HepG2 (cell line): ENCODE measurements around the gene WDR59. TPM values are rescaled to one million over a fixed set of nuclear protein-coding genes. Genes with fewer than 3 reads are reported as not detected.

Source experiments
- ATAC-seq: fragments of 200-7000 bp; cut with Tn5 transposase; 3 replicates; pipeline ENCODE4 v1.9.1; 2020; ENCODE audit warnings: mild to moderate bottlenecking, moderate library complexity
- BruUV-seq: library from RNA; stranded (reverse); fragments of 400-500 nt; replicated peaks from 2 replicates; lab custom pipeline; 2021; lab: Mats Ljungman, UMichigan
- CTCF ChIA-PET: fragments of 300-600 bp; formaldehyde crosslinking; extraction: SDS; loops from one replicate; lab custom pipeline; 2021; ENCODE audit warnings: low total read pairs, inconsistent platforms, low intra/inter-chr PET ratio; lab: Yijun Ruan, JAX
- POLR2A ChIA-PET: fragments of 350-600 bp; sonication (Branson Sonifier 250); formaldehyde crosslinking; loops from one replicate; lab custom pipeline; 2020; ENCODE audit warnings: antibody characterized with exemption, inconsistent platforms; lab: Yijun Ruan, JAX
- DNase-seq: peaks from one replicate; pipeline ENCODE4 v3.0.0-alpha.2; 2015; ENCODE audit warnings: low spot score
- FAIRE-seq: peaks from 3 replicates; lab custom pipeline; 2011; peaks lifted over from hg19 to GRCh38; lab: Jason Lieb, UNC
- H2AFZ ChIP-seq: one replicate; pipeline ENCODE4 v1.6.1; 2011; ENCODE audit warnings: low read length, inconsistent platforms
- H3K27ac ChIP-seq: fragments of 300-600 bp; 3 replicates; pipeline ENCODE4 v1.8.0; 2011; ENCODE audit warnings: mixed run types, mild to moderate bottlenecking, mixed read lengths, low read length, inconsistent platforms; ENCODE audit not compliant: insufficient read depth; ENCODE audit errors: extremely low read length
- H3K27me3 ChIP-seq, 2 experiments: fragments of 200-600 bp in 1 of 2; 2 replicates in 1 of 2; 3 replicates in 1 of 2; pipeline versions ENCODE4 v1.6.0 to v1.8.0; 2011; ENCODE audit warnings: low read length in 2 of 2, mild to moderate bottlenecking in 2 of 2, moderate library complexity in 2 of 2, inconsistent platforms in 1 of 2; ENCODE audit not compliant: insufficient read depth in 2 of 2, control insufficient read depth in 1 of 2
- H3K36me3 ChIP-seq, 2 experiments: fragments of 200-600 bp in 1 of 2; replicated peaks in 1 of 2; 2 replicates in 1 of 2; 3 replicates in 1 of 2; pipeline versions ENCODE4 v1.5.1 to v1.8.0; 2011; ENCODE audit warnings: low read length in 2 of 2, inconsistent platforms in 1 of 2; ENCODE audit not compliant: insufficient read depth in 2 of 2, control insufficient read depth in 1 of 2
- H3K4me1 ChIP-seq: 2 replicates; pipeline ENCODE4 v1.5.1; 2012; ENCODE audit warnings: low read length, inconsistent platforms; ENCODE audit not compliant: insufficient read depth
- H3K4me2 ChIP-seq: 2 replicates; pipeline ENCODE4 v1.6.0; 2011; ENCODE audit warnings: low read depth, low read length, inconsistent platforms
- H3K4me3 ChIP-seq, 3 experiments: fragments of 200-600 bp in 1 of 3; sonication (generic), shearing (Covaris generic) in 1 of 3; replicated peaks in 1 of 3; 2 replicates each; pipeline ENCODE4 v1.5.1; 2011 to 2016; ENCODE audit warnings: low read length in 3 of 3, inconsistent platforms in 2 of 3, low read depth in 2 of 3, mild to moderate bottlenecking in 2 of 3, control low read depth in 1 of 3, mixed read lengths in 1 of 3; ENCODE audit not compliant: insufficient read depth in 1 of 3
- H3K79me2 ChIP-seq: one replicate; pipeline ENCODE4 v1.6.1; 2011; ENCODE audit warnings: low read length, inconsistent platforms; ENCODE audit not compliant: insufficient read depth
- H3K9ac ChIP-seq: 2 replicates; pipeline ENCODE4 v1.6.0; 2011; ENCODE audit warnings: mild to moderate bottlenecking, low read depth, low read length, inconsistent platforms; ENCODE audit not compliant: insufficient read depth
- H3K9me3 ChIP-seq: 2 replicates; pipeline ENCODE4 v1.5.1; 2012; ENCODE audit warnings: mild to moderate bottlenecking, low read length
- H4K20me1 ChIP-seq: 2 replicates; pipeline ENCODE4 v1.6.0; 2011; ENCODE audit warnings: inconsistent platforms, mild to moderate bottlenecking, low read length, moderate library complexity; ENCODE audit not compliant: insufficient read depth
- AGO1 ChIP-seq: fragments of 200-400 bp; formaldehyde crosslinking; IDR thresholded peaks from 2 replicates; pipeline ENCODE4 v1.6.1; 2017; ENCODE audit warnings: mild to moderate bottlenecking, low read depth, low read length, moderate library complexity; ENCODE audit not compliant: poor library complexity, severe bottlenecking
- EP300 ChIP-seq, 3 experiments: sonication (generic) in 1 of 3; formaldehyde crosslinking in 1 of 3; IDR thresholded peaks; 2 replicates each; pipeline versions ENCODE4 v1.5.1 to v1.6.1; 2011 to 2020; ENCODE audit warnings: low read depth in 2 of 3, low read length in 2 of 3, borderline replicate concordance in 1 of 3, improper control_type of control experiment in 1 of 3, mild to moderate bottlenecking in 1 of 3, missing genetic modification reagents in 1 of 3, moderate library complexity in 1 of 3
- FIP1L1 ChIP-seq: fragments of 200-400 bp; formaldehyde crosslinking; IDR thresholded peaks from 2 replicates; pipeline ENCODE4 v1.6.1; 2018; ENCODE audit warnings: low read depth, mild to moderate bottlenecking, low read length, moderate library complexity, borderline replicate concordance; ENCODE audit not compliant: insufficient read depth
- JARID2 ChIP-seq: sonication (generic); formaldehyde crosslinking; IDR thresholded peaks from 2 replicates; pipeline ENCODE4 v1.8.1; 2023; ENCODE audit warnings: missing genetic modification reagents, inconsistent platforms; ENCODE audit not compliant: insufficient replicate concordance
- JDP2 ChIP-seq: sonication (generic); formaldehyde crosslinking; IDR thresholded peaks from 2 replicates; pipeline ENCODE4 v1.8.1; 2022; ENCODE audit warnings: missing genetic modification reagents, borderline replicate concordance
- MBNL3 ChIP-seq: fragments of 250-450 bp; sonication (Bioruptor Pico); conservative IDR thresholded peaks from 2 replicates; pipeline ENCODE4 v1.8.0; 2022; ENCODE audit warnings: mild to moderate bottlenecking, inconsistent platforms
- RAD21 ChIP-seq: fragments of 450-650 bp; formaldehyde crosslinking; IDR thresholded peaks from 2 replicates; pipeline ENCODE4 v1.5.0; 2020; ENCODE audit warnings: mild to moderate bottlenecking
- RBFOX2 ChIP-seq: fragments of 200-400 bp; formaldehyde crosslinking; IDR thresholded peaks from 2 replicates; pipeline ENCODE4 v1.6.1; 2017; ENCODE audit warnings: low read depth, mild to moderate bottlenecking, low read length
- REPIN1 ChIP-seq: sonication (generic); formaldehyde crosslinking; IDR thresholded peaks from 2 replicates; pipeline ENCODE4 v1.8.0; 2022; ENCODE audit warnings: missing genetic modification reagents, low read depth, mild to moderate bottlenecking, borderline replicate concordance
- SMC3 ChIP-seq: IDR thresholded peaks from 2 replicates; pipeline ENCODE4 v1.6.1; 2011; ENCODE audit warnings: low read length, improper control_type of control experiment
- TARDBP ChIP-seq: sonication (generic); formaldehyde crosslinking; IDR thresholded peaks from 2 replicates; pipeline ENCODE4 v1.8.0; 2022; ENCODE audit warnings: mild to moderate bottlenecking, missing genetic modification reagents
- TOPORS ChIP-seq: sonication (generic); formaldehyde crosslinking; IDR thresholded peaks from 2 replicates; pipeline ENCODE4 v1.8.0; 2023; ENCODE audit warnings: mild to moderate bottlenecking, missing genetic modification reagents
- TRIM22 ChIP-seq: fragments of 450-650 bp; IDR thresholded peaks from 2 replicates; pipeline ENCODE4 v1.6.1; 2017
- YEATS2 ChIP-seq: sonication (generic); formaldehyde crosslinking; IDR thresholded peaks from 2 replicates; pipeline ENCODE4 v1.4.0; 2020; ENCODE audit warnings: missing genetic modification reagents, borderline replicate concordance
- ZNF260 ChIP-seq: sonication (generic); formaldehyde crosslinking; IDR thresholded peaks from 2 replicates; pipeline ENCODE4 v1.4.0; 2020; ENCODE audit warnings: missing genetic modification reagents, low read depth, mild to moderate bottlenecking, borderline replicate concordance
- ZNF337 ChIP-seq: sonication (generic); formaldehyde crosslinking; IDR thresholded peaks from 2 replicates; pipeline ENCODE4 v1.5.1; 2020; ENCODE audit warnings: missing genetic modification reagents, low read depth, mild to moderate bottlenecking, borderline replicate concordance
- ZNF569 ChIP-seq: sonication (generic); formaldehyde crosslinking; IDR thresholded peaks from 2 replicates; pipeline ENCODE4 v1.5.0; 2020; ENCODE audit warnings: mild to moderate bottlenecking, missing genetic modification reagents, moderate library complexity, borderline replicate concordance
- ZNF619 ChIP-seq: sonication (generic); formaldehyde crosslinking; IDR thresholded peaks from 2 replicates; pipeline ENCODE4 v1.4.0; 2020; ENCODE audit warnings: mild to moderate bottlenecking, missing genetic modification reagents
- ZNF629 ChIP-seq: sonication (generic); formaldehyde crosslinking; conservative IDR thresholded peaks from 2 replicates; pipeline ENCODE4 v1.5.0; 2020; ENCODE audit warnings: missing genetic modification reagents
- ZSCAN21 ChIP-seq: sonication (generic); formaldehyde crosslinking; IDR thresholded peaks from 2 replicates; pipeline ENCODE4 v1.8.0; 2022; ENCODE audit warnings: mild to moderate bottlenecking, missing genetic modification reagents, moderate library complexity, borderline replicate concordance
- WGBS: methylation state at CpG from one replicate; pipeline ENCODE4 v1.1.6; 2017; ENCODE audit warnings: low lambda C conversion rate; 5-methylcytosine and 5-hydroxymethylcytosine counted together
- in situ Hi-C: cut with HindIII; loops from 2 replicates; pipeline ENCODE4 v1.10.0; 2017; ENCODE audit warnings: low pct_unique_long_range_greater_than_20kb; ENCODE audit not compliant: extremely low pct_ligation_motif_present
- intact Hi-C: fragments of 100-400 bp; cut with micrococcal nuclease; formaldehyde crosslinking; loops from one replicate; pipeline ENCODE4 v1.10.0; 2022; ENCODE audit not compliant: unreplicated experiment
- polyA plus RNA-seq, 8 experiments: library from polyadenylated mRNA; depleted of rRNA in 3 of 8; stranded (reverse) in 7 of 8; unstranded in 1 of 8; fragments of >200 nt; fragmentation: Illumina TruSeq in 4 of 8; extraction: Trizol in 4 of 8; gene quantifications; 2 replicates each; pipeline versions ENCODE4 v1.2.1 to v1.2.3, GENCODE V29; 2011 to 2016; ENCODE audit warnings: low read depth in 4 of 8, missing spikeins in 1 of 8, mixed read lengths in 1 of 8; ENCODE audit not compliant: insufficient read depth in 1 of 8
- total RNA-seq, 5 experiments: library from RNA; depleted of rRNA; stranded (reverse); fragments of >200 nt; fragmentation: Illumina TruSeq; extraction: Trizol; gene quantifications; 2 replicates each; pipeline ENCODE4 v1.2.3, GENCODE V29; 2016; ENCODE audit warnings: low read depth in 1 of 5
- TF ChIP-seq, protein P1 (sequence below): IDR thresholded peaks from 2 replicates; pipeline ENCODE4 v1.6.1; 2016; ENCODE audit warnings: mild to moderate bottlenecking, missing biosample characterization, missing genetic modification reagents
- TF ChIP-seq, protein P2 (sequence below): sonication (generic); formaldehyde crosslinking; IDR thresholded peaks from 2 replicates; pipeline ENCODE4 v1.8.1; 2023; ENCODE audit warnings: mild to moderate bottlenecking, missing genetic modification reagents, borderline replicate concordance

WDR59 gene
- total and polyA plus RNA-seq, 2 of the 13 experiments (the other 11 are each of a cell fraction or from before 2014, with no cell fraction given): 65.2 to 306 TPM

DNA sequence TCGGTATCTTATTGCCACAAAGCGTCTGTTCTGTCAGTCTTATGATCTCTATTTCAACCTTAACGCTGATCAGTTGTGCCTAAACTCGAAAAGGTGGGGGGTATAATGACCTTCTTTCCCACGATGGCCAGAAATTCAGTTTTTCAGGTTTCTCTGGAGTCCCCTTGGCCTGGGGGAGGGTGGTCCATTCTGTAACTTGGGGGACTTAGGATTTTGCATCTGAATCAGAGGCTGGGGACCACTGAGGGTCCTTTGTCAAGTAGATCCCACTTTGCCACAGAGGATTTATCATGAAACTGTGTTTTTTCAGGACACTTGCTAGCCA is 6.3 kb upstream of the WDR59 start:
- H3K4me3 ChIP-seq: peak overlapping the region; percentile 12 to 27 (median 19); a peak in 4 of 6 replicates
- peak overlapping the region; percentile 86 for H3K9ac ChIP-seq
- ATAC-seq (no peak), FAIRE-seq (no peak), DNase-seq (no peak)
- in situ Hi-C loops: loop anchor here (10.0 kb wide), 1 partner anchor 114 kb away; no protein-coding TSS in a partner anchor
- H4K20me1 ChIP-seq: no peaks in the 10 kb centered on the region
- intact Hi-C loops: loop anchor here (2.0 kb wide), 1 partner anchor 80 kb away; no protein-coding TSS in a partner anchor
- H3K36me3 ChIP-seq: no peaks in the 10 kb centered on the region
- peak overlapping the region; percentile 98 for H3K4me2 ChIP-seq
- H2AFZ ChIP-seq: no peak overlapping the region
- BruUV-seq: TSS peak; percentile 95
- WGBS: 12% methylated on average over 5 of the region's 5 CpGs
- no peaks in the 10 kb centered on the region for H3K27me3 ChIP-seq
- POLR2A ChIA-PET: interaction anchor here (1.0 to 2.8 kb wide), 16 partner anchors 8 to 139 kb away, joined by 3 to 27 read pairs (median 6); partner anchors contain the start of gene LDHD
- peaks cover 98% of the 10 kb centered on the region for H3K4me1 ChIP-seq
- peak overlapping the region; percentile 98 for H3K27ac ChIP-seq
- CTCF ChIA-PET: no interaction called here
- H3K79me2 ChIP-seq: no peaks in the 10 kb centered on the region
- H3K9me3 ChIP-seq: no peaks in the 10 kb centered on the region
- TF ChIP-seq ZNF569 (CRISPR knock-in tag) (no peak), JDP2 (CRISPR knock-in tag) (no peak), FIP1L1 (no peak), RAD21 (0 out of 2 replicates have a peak, but pooled peaks have one; percentile 22), REPIN1 (CRISPR knock-in tag) (0 out of 2 replicates have a peak, but pooled peaks have one; percentile 63), ZNF337 (CRISPR knock-in tag) (no peak), EP300 (IDR thresholded peaks at IDR 0.05; ENCODE audit: low read depth in 2 of 2, low read length in 2 of 2) (no peak), EP300 (CRISPR knock-in tag; IDR thresholded peaks at IDR 0.05; ENCODE audit: borderline replicate concordance) (no peak), TARDBP (CRISPR knock-in tag) (0 out of 2 replicates have a peak, but pooled peaks have one; percentile 18), YEATS2 (CRISPR knock-in tag) (no peak), RBFOX2 (0 out of 2 replicates have a peak, but pooled peaks have one; percentile 45), TRIM22 (no peak), AGO1 (no peak), MBNL3 (CRISPR knock-in tag) (0 out of 2 replicates have a peak, but pooled peaks have one; percentile 36), ZNF619 (no peak), ZNF629 (CRISPR knock-in tag) (no peak), SMC3 (0 out of 2 replicates have a peak, but pooled peaks have one; percentile 15), TOPORS (CRISPR knock-in tag) (peak; percentile 54; the same call in 1 of the 2 replicates), JARID2 (CRISPR knock-in tag) (no peak), ZSCAN21 (CRISPR knock-in tag) (no peak), ZNF260 (CRISPR knock-in tag) (no peak)
- TF ChIP-seq, protein P1, sequence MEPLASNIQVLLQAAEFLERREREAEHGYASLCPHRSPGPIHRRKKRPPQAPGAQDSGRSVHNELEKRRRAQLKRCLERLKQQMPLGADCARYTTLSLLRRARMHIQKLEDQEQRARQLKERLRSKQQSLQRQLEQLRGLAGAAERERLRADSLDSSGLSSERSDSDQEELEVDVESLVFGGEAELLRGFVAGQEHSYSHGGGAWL (CRISPR knock-in tag): no peak
- TF ChIP-seq, protein P2, sequence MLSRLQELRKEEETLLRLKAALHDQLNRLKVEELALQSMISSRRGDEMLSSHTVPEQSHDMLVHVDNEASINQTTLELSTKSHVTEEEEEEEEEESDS (CRISPR knock-in tag): 0 out of 2 replicates have a peak, but pooled peaks have one; percentile 67
